DOHH2 (cell line): ENCODE data around the gene PLXNA2.

Source experiments
- EZH2phosphoT487 ChIP-seq: fragments of 200-600 bp; sonication (generic); IDR thresholded peaks from 2 replicates; pipeline ENCODE4 v1.6.1; 2017; ENCODE audit warnings: borderline replicate concordance, mild to moderate bottlenecking, antibody characterized with exemption, low read length, moderate library complexity, mixed read lengths
- TF ChIP-seq, protein P1 (sequence below): fragments of 200-600 bp; sonication (generic); IDR thresholded peaks from one replicate; pipeline ENCODE4 v1.5.1; 2014; ENCODE audit warnings: antibody characterized with exemption, mild to moderate bottlenecking, low read depth, low read length; ENCODE audit not compliant: poor library complexity, severe bottlenecking

DNA sequence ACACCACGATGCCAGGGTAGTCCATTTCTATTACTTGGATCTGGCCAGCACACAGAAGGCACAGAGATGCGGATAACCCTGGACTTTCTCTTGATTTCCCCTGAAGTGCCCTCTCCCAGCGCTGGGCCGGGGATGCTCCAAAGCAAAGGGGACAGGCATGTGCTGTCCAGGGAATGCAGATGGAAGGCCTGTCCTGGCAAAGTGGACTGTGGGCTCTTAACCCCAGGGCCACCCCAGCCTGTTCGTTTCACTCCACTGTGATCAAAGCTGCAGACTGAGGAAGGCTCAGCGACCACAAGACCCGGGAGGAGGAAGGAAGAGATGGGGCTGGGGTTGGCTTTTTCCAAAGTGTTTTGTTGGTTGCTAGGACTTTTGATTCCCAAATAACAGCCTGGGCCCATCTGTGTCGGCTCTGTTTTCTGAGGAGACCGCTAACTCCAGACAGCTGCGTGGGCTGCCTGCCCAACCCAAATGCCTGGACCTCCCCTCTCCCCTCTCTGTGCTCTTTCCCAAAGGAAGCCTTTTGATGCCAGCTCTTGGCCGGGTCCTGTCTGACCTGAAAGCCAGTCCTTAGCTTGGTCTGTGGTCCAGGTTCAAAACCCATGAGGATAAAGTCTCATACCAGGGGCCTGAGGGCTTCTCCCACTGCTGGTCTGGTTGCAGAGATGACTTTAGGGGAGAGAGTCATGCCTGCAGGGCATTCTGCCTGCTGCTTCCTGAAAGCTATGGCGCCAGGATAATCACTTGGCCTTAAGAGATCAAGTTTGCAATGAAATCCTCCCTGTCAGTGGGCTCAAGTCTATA, 213.7 kb downstream of the PLXNA2 start:
- TF ChIP-seq, protein P1, sequence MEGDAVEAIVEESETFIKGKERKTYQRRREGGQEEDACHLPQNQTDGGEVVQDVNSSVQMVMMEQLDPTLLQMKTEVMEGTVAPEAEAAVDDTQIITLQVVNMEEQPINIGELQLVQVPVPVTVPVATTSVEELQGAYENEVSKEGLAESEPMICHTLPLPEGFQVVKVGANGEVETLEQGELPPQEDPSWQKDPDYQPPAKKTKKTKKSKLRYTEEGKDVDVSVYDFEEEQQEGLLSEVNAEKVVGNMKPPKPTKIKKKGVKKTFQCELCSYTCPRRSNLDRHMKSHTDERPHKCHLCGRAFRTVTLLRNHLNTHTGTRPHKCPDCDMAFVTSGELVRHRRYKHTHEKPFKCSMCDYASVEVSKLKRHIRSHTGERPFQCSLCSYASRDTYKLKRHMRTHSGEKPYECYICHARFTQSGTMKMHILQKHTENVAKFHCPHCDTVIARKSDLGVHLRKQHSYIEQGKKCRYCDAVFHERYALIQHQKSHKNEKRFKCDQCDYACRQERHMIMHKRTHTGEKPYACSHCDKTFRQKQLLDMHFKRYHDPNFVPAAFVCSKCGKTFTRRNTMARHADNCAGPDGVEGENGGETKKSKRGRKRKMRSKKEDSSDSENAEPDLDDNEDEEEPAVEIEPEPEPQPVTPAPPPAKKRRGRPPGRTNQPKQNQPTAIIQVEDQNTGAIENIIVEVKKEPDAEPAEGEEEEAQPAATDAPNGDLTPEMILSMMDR: no peak
- no peak for TF ChIP-seq EZH2phosphoT487
